ENCODE results near the gene UNC45A. TPM values are rescaled to one million over a fixed set of nuclear protein-coding genes. Genes with fewer than 3 reads are reported as not detected.

The UNC45A gene
- total and polyA plus RNA-seq, 2 of the 13 experiments (the other 11 are each of a cell fraction or from before 2014, with no cell fraction given), result 33.8 to 39.7 TPM

GRCh38 chr15:90890839-90891238, 44.2 kb upstream of the UNC45A start:
- no TSS peak for BruUV-seq (replicated peaks)
- intact Hi-C loops (cut with micrococcal nuclease; ENCODE audit: unreplicated experiment) (no loop called here), in situ Hi-C loops (cut with HindIII; ENCODE audit: extremely low pct_ligation_motif_present, low pct_unique_long_range_greater_than_20kb) (no loop called here)
- no peaks in the 10 kb centered on the region for H4K20me1 ChIP-seq (ENCODE audit: insufficient read depth, low read length)
- DNase-seq (ENCODE audit: low spot score) (no peak), ATAC-seq (no peak), FAIRE-seq (no peak)
- 63% methylated on average over 4 of the region's 12 CpGs for WGBS (ENCODE audit: low lambda C conversion rate)
- ChIA-PET POLR2A (interaction anchor here (1.6 kb wide), 1 partner anchor 41 kb away, joined by 6 read pairs; no protein-coding TSS in a partner anchor), CTCF (ENCODE audit: low intra/inter-chr PET ratio, low total read pairs) (no interaction called here)
- H3K4me1 ChIP-seq (ENCODE audit: insufficient read depth, low read length), result peaks cover 9% of the 10 kb centered on the region
- no peaks in the 10 kb centered on the region for H3K79me2 ChIP-seq (ENCODE audit: insufficient read depth, low read length)
- H3K27ac ChIP-seq (ENCODE audit: extremely low read length, insufficient read depth, low read length), result no peak overlapping the region
- H3K36me3 ChIP-seq (replicated peaks in 1 of 2; ENCODE audit: control insufficient read depth in 1 of 2, insufficient read depth in 2 of 2, low read length in 2 of 2), result no peaks in the 10 kb centered on the region
- no peak overlapping the region for H3K9ac ChIP-seq (ENCODE audit: insufficient read depth, low read depth, low read length)
- no peaks in the 10 kb centered on the region for H3K9me3 ChIP-seq (ENCODE audit: low read length)
- H3K27me3 ChIP-seq (ENCODE audit: control insufficient read depth in 1 of 2, insufficient read depth in 2 of 2, low read length in 2 of 2), result peaks cover 0 to 7% of the 10 kb centered on the region in 2 experiments; a peak in 2 of 5 replicates
- TF ChIP-seq ERF (CRISPR knock-in tag; IDR thresholded peaks at IDR 0.05) (no peak), BCL6 (CRISPR knock-in tag; IDR thresholded peaks at IDR 0.05) (no peak), ZNF318 (CRISPR knock-in tag; IDR thresholded peaks at IDR 0.05) (no peak), HNF1B (CRISPR knock-in tag; IDR thresholded peaks at IDR 0.05) (no peak)
- H3K4me3 ChIP-seq (replicated peaks in 1 of 3; ENCODE audit: insufficient read depth in 1 of 3, low read depth in 2 of 3, low read length in 3 of 3), result no peak overlapping the region
- H3K4me2 ChIP-seq (ENCODE audit: low read depth, low read length), result no peak overlapping the region
- no peak overlapping the region for H2AFZ ChIP-seq (ENCODE audit: low read length)

Data from HepG2 (cell line).